Sigmoid colon (tissue), 4 donors: ENCODE data around the gene CCDC138.

ENCODE experiments used
- CTCF ChIP-seq, 4 experiments: fragments of 450-650 bp in 3 of 4; fragments of 200-600 bp in 1 of 4; IDR thresholded peaks; one replicate each; pipeline ENCODE4 v1.5.1; 2016 to 2019; ENCODE audit warnings: antibody characterized with exemption in 4 of 4, mild to moderate bottlenecking in 3 of 4, moderate library complexity in 2 of 4
- EP300 ChIP-seq, 4 donors: sonication (generic); formaldehyde crosslinking; IDR thresholded peaks; one replicate each; pipeline ENCODE4 v1.6.1; 2017; ENCODE audit warnings: antibody characterized with exemption in 4 of 4
- POLR2A ChIP-seq, 2 donors: fragments of 450-650 bp; IDR thresholded peaks; one replicate each; pipeline ENCODE4 v1.6.1; 2016; ENCODE audit warnings: antibody characterized with exemption in 2 of 2, mild to moderate bottlenecking in 2 of 2, moderate library complexity in 2 of 2
- POLR2AphosphoS5 ChIP-seq, 4 donors: sonication (generic); formaldehyde crosslinking; IDR thresholded peaks; one replicate each; pipeline ENCODE4 v1.6.1; 2017; ENCODE audit warnings: antibody characterized with exemption in 4 of 4

DNA sequence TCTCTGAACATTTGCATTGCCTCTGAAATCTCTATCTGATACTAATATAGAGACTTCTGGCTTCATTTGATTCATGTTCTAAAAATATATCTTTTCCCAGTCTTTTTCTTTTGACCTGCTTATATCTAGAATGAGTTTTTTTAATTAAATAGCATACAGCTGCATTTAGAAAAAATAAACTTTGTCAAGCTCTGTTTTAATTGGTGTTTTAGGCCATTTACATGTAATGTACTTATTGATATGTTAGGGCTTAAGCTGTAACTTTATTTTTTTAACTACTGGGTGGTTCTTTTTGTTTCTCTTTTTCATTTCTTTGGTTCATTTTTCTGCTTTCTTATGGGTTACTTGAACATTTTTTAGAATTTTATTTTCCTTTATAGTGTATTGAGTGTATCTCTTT lies 54.9 kb downstream of the CCDC138 start:
- TF ChIP-seq POLR2AphosphoS5 (IDR thresholded peaks at IDR 0.05) (no peak), POLR2A (IDR thresholded peaks at IDR 0.05) (no peak), CTCF (IDR thresholded peaks at IDR 0.05) (no peak), EP300 (IDR thresholded peaks at IDR 0.05) (no peak)
